Measurements from ENCODE around the gene SIRPG. TPM values are rescaled to one million over a fixed set of nuclear protein-coding genes. Genes with fewer than 3 reads are reported as not detected.

Gene SIRPG
- polyA plus RNA-seq, 1 of the 3 experiments (the other 2 are of a cell fraction) = not detected

DNA sequence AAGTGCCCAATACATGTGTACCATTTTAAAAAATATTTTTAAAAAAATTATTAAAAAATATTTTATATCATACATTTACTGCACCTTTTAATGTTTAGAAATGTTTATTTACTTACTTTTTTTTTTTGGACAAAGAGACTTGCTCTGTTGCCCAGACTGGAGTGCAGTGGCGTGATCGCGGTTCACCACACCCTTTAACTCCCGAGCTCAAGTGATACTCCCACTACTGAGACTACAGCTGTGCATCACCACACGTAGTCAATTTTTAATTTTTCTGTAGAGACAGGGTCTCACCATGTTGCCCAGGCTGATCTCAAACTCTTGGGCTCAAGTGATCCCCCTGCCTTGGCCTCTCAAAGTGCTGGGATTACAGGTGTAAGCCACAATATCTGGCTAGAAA, 9.2 kb upstream of the SIRPG start:
- H3K9me3 ChIP-seq = no peaks in the 10 kb centered on the region
- no peaks in the 10 kb centered on the region for H3K36me3 ChIP-seq (replicated peaks in 1 of 2; ENCODE audit: control insufficient read depth in 1 of 2, insufficient read depth in 2 of 2, low read length in 1 of 2)
- H3K9me2 ChIP-seq = no peaks in the 10 kb centered on the region
- TF ChIP-seq, protein P1, sequence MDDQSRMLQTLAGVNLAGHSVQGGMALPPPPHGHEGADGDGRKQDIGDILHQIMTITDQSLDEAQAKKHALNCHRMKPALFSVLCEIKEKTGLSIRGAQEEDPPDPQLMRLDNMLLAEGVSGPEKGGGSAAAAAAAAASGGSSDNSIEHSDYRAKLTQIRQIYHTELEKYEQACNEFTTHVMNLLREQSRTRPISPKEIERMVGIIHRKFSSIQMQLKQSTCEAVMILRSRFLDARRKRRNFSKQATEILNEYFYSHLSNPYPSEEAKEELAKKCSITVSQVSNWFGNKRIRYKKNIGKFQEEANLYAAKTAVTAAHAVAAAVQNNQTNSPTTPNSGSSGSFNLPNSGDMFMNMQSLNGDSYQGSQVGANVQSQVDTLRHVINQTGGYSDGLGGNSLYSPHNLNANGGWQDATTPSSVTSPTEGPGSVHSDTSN (IDR thresholded peaks at IDR 0.05) = no peak
- TF ChIP-seq EP300 (IDR thresholded peaks at IDR 0.05; ENCODE audit: borderline replicate concordance in 1 of 2, low read depth in 1 of 2, low read length in 1 of 2) (no peak), GABPA (IDR thresholded peaks at IDR 0.05; ENCODE audit: low read depth) (no peak), TCF12 (IDR thresholded peaks at IDR 0.05) (no peak), SIN3A (IDR thresholded peaks at IDR 0.05; ENCODE audit: borderline replicate concordance, low read depth, low read length) (no peak), FOXM1 (IDR thresholded peaks at IDR 0.05; ENCODE audit: low read depth) (no peak), POLR2AphosphoS5 (IDR thresholded peaks at IDR 0.05; ENCODE audit: low read depth, low read length) (no peak), ZBTB33 (IDR thresholded peaks at IDR 0.05; ENCODE audit: borderline replicate concordance, low read depth) (no peak), TEAD4 (IDR thresholded peaks at IDR 0.05; ENCODE audit: borderline replicate concordance, insufficient read depth) (no peak)
- no peak overlapping the region for H3K4me3 ChIP-seq (ENCODE audit: low read depth in 2 of 2, low read length in 1 of 2)
- H3K79me2 ChIP-seq (ENCODE audit: insufficient read depth) = no peaks in the 10 kb centered on the region
- no peaks in the 10 kb centered on the region for H3F3A ChIP-seq (replicated peaks; ENCODE audit: insufficient read depth)
- no peaks in the 10 kb centered on the region for H3K27me3 ChIP-seq (ENCODE audit: insufficient read depth)
- no peaks in the 10 kb centered on the region for H3K4me1 ChIP-seq (ENCODE audit: control insufficient read depth in 1 of 2, insufficient read depth in 2 of 2, low read depth in 1 of 2, low read length in 1 of 2)
- WGBS (ENCODE audit: low lambda C conversion rate) = 58% methylated on average over 5 of the region's 5 CpGs
- no peak overlapping the region for H2AFZ ChIP-seq (ENCODE audit: low read depth)
- H3K4me2 ChIP-seq = no peak overlapping the region
- H3K27ac ChIP-seq (ENCODE audit: low read depth in 2 of 2, low read length in 1 of 2) = no peak overlapping the region
- H4K20me1 ChIP-seq (ENCODE audit: insufficient read depth) = no peaks in the 10 kb centered on the region
- H3K9ac ChIP-seq = no peak overlapping the region
- POLR2A ChIA-PET = interaction anchor here (0.6 to 0.7 kb wide), 2 partner anchors 20 to 129 kb away, joined by 4 to 5 read pairs; no protein-coding TSS in a partner anchor
- no peak for DNase-seq
- CTCF ChIA-PET = no interaction called here

DNA sequence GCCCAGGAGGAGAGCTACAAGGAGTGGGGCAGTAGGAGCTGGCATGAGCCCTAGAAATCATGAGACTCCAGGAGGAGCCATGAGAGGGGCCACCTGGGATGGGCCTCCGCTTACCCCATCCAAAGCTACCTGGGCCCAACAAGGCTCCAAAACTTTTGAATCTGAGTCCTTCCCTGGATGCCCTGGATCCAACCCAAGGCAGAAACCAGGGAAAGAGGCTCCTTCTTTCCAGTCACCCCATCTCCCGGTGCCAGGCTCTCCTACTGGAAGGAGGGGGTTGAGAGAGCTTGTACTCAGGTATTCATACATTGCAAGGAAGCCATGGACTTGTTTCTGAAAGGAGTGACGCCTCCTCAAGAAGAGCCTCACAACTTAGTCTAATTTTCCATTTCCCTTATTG, 7.8 kb upstream of the SIRPG start:
- TF ChIP-seq TEAD4 (IDR thresholded peaks at IDR 0.05; ENCODE audit: borderline replicate concordance, insufficient read depth) (no peak), FOXJ3 (CRISPR knock-in tag; IDR thresholded peaks at IDR 0.05) (no peak), RFX5 (IDR thresholded peaks at IDR 0.05; ENCODE audit: low read length) (no peak), TCF12 (IDR thresholded peaks at IDR 0.05) (no peak)
- WGBS (ENCODE audit: low lambda C conversion rate) = 50% methylated on average over 2 of the region's 3 CpGs
- H3K36me3 ChIP-seq (replicated peaks in 1 of 2; ENCODE audit: control insufficient read depth in 1 of 2, insufficient read depth in 2 of 2, low read length in 1 of 2) = no peaks in the 10 kb centered on the region
- no peaks in the 10 kb centered on the region for H3K27me3 ChIP-seq (ENCODE audit: insufficient read depth)
- ChIA-PET POLR2A (interaction anchor here (0.5 kb wide), 1 partner anchor 889 kb away, joined by 3 read pairs; no protein-coding TSS in a partner anchor), CTCF (interaction anchor here (1.0 to 1.3 kb wide), 2 partner anchors 9 to 156 kb away, joined by 3 read pairs; no protein-coding TSS in a partner anchor)
- H3K79me2 ChIP-seq (ENCODE audit: insufficient read depth) = no peaks in the 10 kb centered on the region
- no peak overlapping the region for H3K4me2 ChIP-seq
- no peak overlapping the region for H3K4me3 ChIP-seq (ENCODE audit: low read depth in 2 of 2, low read length in 1 of 2)
- H3K4me1 ChIP-seq (ENCODE audit: control insufficient read depth in 1 of 2, insufficient read depth in 2 of 2, low read depth in 1 of 2, low read length in 1 of 2) = no peaks in the 10 kb centered on the region; a peak in 1 of 4 replicates
- H3K9me2 ChIP-seq = no peaks in the 10 kb centered on the region
- no peak for DNase-seq
- H4K20me1 ChIP-seq (ENCODE audit: insufficient read depth) = no peaks in the 10 kb centered on the region
- H3F3A ChIP-seq (replicated peaks; ENCODE audit: insufficient read depth) = no peaks in the 10 kb centered on the region
- no peak overlapping the region for H3K27ac ChIP-seq (ENCODE audit: low read depth in 2 of 2, low read length in 1 of 2)
- no peak overlapping the region for H2AFZ ChIP-seq (ENCODE audit: low read depth)
- H3K9ac ChIP-seq = no peak overlapping the region
- H3K9me3 ChIP-seq = no peaks in the 10 kb centered on the region
